Stimulated activated CD4-positive, alpha-beta T cell treated with anti-CD3 and anti-CD28 coated beads, Interleukin-1b, Interleukin-23, amount 100 ng/mL, for 1 hour (primary cell): ENCODE measurements around the gene RBM46.
"Not testable (repeated sequence)": the region's sequence is repeated elsewhere in the genome, so short reads cannot be mapped to it uniquely, and the experiment has no call there.

Experiments
- DNase-seq, 2 donors: peaks; one replicate each; pipeline ENCODE4 v3.0.0-alpha.2; 2020; ENCODE audit warnings: low read depth in 2 of 2

RBM46 gene

DNA sequence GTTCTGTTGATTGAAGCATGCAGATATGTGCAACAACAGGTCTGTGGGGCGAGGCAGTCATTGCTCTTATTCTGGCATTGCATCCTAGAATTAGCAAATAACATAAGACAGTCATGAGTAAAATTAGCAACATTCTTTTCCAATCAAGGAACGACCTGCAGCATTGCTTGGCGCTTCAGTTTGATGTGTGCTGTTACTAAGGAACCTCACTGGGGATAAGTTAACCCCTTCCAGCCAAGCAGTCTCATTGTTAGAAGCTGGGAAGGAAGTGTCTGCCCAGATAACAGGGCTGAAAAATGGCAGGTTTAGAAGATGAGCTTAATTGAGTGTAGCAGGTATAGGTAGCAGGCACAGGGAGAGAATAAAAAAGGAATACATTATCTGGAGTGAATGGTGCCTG, 55.4 kb downstream of the RBM46 start:
- no peak for DNase-seq

DNA sequence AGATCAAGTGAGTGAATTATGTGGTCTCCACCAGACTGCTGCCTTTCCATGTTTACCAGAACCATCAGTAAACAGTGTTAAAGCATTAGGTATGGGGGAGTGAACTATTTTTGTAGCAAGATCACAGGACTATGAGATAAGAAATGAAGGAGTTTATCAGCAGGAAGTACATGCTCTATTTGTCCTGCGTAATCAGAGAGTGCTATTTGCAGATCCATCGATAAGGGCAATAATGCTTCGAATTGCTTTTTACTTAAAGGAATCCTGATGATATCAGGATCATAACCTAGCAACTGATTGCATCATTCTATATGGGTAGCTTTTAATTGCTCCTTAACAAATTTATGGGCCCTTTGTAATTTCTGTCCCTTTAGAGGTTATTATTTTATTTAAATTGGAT, 57.1 kb downstream of the RBM46 start:
- DNase-seq, result no peak

DNA sequence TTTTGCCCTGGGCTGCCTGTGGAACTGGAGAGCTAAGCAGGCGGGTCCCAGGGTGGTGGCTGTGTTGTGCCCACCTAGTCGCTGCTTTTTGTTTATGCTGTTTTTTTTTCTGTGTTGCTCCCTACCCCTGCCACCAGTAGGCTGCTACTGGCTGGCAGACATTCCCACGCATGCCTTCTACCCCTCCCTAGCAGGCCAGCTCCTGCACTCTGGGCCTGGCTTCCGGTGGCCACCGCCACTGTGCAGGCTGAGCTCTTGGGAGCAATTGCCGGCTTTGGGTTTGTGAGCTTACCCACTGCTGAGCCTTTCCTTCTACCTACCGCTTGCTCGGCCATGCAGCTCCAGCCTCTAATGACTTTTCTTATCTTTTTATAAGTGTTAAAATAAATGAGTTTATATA, 57.6 kb downstream of the RBM46 start:
- DNase-seq, result no peak

DNA sequence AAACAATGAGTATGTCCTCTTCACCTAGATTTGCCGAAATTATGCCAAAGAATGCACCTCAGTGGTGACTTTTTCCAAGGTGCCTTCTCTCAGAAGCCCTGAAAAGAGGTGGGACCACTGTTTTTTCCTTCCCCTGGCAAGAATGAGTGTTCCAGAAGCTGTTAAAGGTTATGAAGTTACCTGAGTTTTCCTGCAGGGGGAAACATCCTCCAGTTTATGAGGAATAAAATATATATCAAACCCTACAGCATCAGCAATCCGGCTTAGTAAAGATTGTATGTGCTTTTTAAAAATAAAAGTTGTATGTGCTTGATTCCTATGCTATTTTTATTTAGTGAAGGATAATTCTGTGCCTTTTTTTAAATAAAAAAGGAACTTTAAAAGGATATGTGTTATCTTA, 73.3 kb downstream of the RBM46 start:
- DNase-seq, result no peak

DNA sequence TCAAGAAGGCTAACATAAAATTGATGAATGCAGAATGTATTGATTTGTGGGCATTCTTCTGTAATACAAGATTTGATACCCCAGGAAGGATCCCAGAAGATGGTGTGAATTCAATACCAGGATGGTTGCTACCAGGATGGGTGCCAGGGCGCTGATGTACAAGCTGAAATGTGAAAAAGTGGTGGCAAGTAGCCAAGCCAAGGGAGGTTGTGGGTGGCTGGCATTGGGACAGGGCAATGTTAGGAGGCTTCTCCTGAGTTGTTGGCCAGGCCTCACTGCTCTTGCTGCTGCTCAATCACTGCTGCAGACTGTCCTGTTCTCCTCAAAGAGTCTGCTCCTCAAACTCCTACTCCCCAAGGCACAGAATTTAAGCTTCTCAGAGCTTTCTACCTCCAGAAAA, 77.1 kb downstream of the RBM46 start:
- no peak for DNase-seq

DNA sequence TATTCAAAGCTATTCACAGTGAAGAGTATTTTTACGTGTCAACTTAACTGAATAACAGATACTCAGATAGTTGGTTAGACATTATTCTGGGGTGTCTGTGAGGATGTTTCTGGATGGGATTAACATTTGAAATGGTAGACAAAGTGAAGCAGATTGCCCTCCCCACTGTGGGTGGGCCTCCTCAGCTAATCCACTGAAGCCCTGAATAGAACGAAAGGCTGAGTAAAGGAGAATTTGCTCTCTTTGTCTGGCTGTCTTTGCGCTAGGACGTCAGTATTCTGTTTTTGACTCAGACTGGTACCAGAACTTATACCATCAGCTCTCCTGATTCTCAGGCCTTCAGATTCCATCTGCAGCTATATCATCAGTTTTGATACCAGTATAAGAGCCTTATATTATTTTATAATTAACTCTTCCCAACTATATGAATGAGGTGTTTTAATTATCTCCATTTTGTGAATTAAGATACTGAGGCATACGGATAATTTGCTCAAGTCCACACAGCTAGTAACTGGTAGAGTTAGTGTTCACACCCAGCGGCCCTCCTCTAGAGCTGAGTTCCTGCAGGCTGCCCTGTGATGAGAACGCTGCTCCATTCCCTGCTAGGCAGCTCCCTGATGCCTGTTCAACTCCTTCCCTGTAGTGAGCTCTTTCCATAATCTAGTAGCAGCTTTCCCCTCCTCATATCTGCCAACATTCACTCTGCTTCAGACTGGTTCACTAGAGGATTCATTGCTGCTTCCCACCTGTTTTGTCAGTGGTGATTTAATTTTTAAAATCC, 87.5 kb downstream of the RBM46 start:
- no peak for DNase-seq

DNA sequence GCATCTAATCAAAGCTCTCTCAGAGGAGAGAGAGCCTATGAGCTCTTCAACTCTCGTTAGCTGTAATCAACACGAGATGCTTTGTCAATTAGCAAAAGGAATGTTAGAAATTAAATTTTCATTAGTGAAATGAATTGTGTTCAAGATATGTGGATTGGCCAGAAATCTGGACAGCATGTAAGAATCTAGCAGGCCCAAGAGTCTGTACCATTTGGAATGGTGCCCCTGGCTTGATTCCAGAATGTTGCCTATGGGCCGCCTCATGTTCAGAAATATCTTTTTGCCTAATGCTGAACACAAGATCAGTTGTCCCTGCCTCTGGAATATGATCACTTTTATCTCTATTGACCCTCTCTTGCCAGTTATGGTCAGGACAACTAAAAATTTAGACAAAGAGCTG, 88.2 kb downstream of the RBM46 start:
- no peak for DNase-seq

DNA sequence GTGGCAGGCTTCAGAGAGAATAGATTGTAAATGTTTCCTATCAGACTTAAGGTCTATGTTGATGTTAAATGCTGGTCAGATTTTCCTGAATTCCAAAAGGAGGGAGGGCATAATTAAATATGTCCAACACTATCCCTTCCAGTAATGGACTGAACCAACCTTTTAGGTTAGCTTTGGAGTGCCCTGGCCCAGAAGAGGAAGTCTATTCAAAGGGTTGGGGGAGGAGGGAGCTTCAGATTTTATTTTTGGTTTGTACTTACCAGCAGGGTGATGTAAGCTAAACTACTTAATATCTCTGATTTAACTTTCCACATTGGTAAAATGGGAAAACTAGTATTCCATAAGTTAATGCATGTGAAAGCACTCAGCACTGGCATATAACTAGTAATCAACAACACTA, 91.1 kb downstream of the RBM46 start:
- no peak for DNase-seq

DNA sequence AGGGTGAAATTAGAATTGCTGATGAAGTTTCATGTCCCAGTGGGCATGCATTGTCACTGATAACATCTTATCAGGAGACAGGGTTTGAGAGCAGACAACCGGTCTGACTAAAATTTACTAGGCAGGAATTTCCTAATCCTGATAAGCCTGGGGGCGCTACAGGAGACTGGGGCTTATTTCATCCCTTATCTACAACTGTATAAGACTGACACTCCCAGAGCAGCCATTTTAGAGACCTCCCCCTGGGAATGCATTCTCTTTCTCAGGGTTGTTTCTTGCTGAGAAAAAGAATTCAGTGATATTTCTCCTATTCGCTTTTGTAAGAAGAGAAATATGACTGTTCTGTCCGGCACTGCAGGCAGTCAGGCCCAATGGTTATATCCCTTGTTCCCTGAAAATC, 93.0 kb downstream of the RBM46 start:
- not testable (repeated sequence) for DNase-seq

DNA sequence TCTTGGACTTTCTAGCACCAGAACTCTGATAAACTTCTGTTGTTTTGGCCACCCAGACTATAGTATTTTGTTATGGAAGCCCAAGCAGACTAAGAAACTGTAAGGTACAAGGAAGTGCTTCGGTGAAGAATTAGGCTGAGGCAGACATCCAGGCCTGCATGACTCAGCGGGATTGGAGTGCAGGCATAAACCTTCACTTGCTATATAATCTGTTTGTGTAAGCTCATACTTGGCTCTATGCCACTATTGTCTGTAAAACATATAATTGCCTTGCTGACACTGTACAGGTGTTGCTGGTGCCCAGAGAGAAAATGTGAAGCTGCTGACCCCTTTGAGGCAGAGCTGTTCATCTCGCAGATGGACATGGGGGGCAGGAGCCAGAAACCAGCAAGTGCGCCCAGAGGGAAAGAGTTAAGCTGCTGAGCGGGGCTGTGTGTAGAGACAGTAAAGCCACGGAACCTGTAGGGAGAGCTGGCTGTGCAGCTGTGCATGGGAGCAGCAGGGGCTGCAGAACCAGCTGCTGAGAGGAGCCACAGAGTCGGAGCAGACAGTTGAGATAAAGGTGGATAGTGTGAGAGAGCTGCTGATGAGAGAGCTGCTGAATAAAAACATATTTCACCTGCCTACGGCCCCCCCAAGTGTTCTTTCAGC, 96.2 kb downstream of the RBM46 start:
- DNase-seq, result no peak
